HL-60 (cell line): ENCODE measurements around the gene SCRG1.

ENCODE experiments used
- DNase-seq, 2 experiments: peaks; one replicate each; pipeline ENCODE4 v3.0.0-alpha.2; 2010 to 2020; ENCODE audit warnings: low read depth in 1 of 2, low spot score in 1 of 2
- H3K27ac ChIP-seq: fragments of 250-450 bp; sonication (Bioruptor Pico); replicated peaks from 2 replicates; pipeline ENCODE4 v1.5.1; 2020; ENCODE audit warnings: mild to moderate bottlenecking, moderate library complexity
- H3K27me3 ChIP-seq: fragments of 250-450 bp; sonication (Bioruptor Pico); 2 replicates; pipeline ENCODE4 v1.5.1; 2021; ENCODE audit warnings: mild to moderate bottlenecking, moderate library complexity; ENCODE audit not compliant: insufficient read depth, poor library complexity, severe bottlenecking
- H3K4me3 ChIP-seq: replicated peaks from 2 replicates; pipeline ENCODE4 v1.5.1; 2011; ENCODE audit warnings: mild to moderate bottlenecking, control low read depth, low read length; ENCODE audit not compliant: insufficient read depth
- GABPA ChIP-seq: IDR thresholded peaks from 2 replicates; pipeline ENCODE4 v1.6.1; 2012; ENCODE audit warnings: low read depth
- POLR2AphosphoS5 ChIP-seq: IDR thresholded peaks from 2 replicates; pipeline ENCODE4 v1.6.1; 2012; ENCODE audit warnings: low read depth
- SPI1 ChIP-seq: IDR thresholded peaks from 2 replicates; pipeline ENCODE4 v1.6.1; 2012; ENCODE audit warnings: low read depth, mild to moderate bottlenecking, borderline replicate concordance
- TF ChIP-seq, protein P1 (sequence below): IDR thresholded peaks from one replicate; pipeline ENCODE4 v1.5.1; 2011; ENCODE audit warnings: low read length, control low read depth, inconsistent platforms; ENCODE audit not compliant: insufficient read depth
- TF ChIP-seq, protein P2 (sequence below): IDR thresholded peaks from 2 replicates; pipeline ENCODE4 v1.6.1; 2012; ENCODE audit warnings: low read depth; ENCODE audit not compliant: insufficient replicate concordance

The SCRG1 gene

DNA sequence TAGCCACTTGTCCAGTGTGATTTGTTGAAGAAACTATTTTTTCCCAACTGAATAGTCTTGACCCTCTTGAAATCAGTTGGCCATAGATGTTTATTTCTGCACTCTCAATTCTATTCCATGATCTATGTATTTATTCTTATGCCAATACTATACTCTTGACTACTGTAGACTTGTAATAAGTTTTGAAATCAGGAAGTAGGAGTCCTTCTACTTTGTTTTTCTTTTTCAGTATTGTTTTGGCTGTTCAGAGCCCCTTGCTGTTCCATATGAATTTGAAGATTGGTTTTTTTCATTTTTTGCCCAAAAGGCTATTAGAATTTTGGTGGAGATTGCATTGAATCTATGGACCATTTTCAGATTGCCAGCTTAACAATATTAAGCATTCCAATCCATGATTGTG, 17.9 kb downstream of the SCRG1 start:
- DNase-seq: no peak
- Histone ChIP-seq H3K27ac (no peak overlapping the region), H3K4me3 (no peak overlapping the region), H3K27me3 (no peaks in the 10 kb centered on the region)
- TF ChIP-seq, protein P1, sequence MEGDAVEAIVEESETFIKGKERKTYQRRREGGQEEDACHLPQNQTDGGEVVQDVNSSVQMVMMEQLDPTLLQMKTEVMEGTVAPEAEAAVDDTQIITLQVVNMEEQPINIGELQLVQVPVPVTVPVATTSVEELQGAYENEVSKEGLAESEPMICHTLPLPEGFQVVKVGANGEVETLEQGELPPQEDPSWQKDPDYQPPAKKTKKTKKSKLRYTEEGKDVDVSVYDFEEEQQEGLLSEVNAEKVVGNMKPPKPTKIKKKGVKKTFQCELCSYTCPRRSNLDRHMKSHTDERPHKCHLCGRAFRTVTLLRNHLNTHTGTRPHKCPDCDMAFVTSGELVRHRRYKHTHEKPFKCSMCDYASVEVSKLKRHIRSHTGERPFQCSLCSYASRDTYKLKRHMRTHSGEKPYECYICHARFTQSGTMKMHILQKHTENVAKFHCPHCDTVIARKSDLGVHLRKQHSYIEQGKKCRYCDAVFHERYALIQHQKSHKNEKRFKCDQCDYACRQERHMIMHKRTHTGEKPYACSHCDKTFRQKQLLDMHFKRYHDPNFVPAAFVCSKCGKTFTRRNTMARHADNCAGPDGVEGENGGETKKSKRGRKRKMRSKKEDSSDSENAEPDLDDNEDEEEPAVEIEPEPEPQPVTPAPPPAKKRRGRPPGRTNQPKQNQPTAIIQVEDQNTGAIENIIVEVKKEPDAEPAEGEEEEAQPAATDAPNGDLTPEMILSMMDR: no peak
- TF ChIP-seq GABPA: no peak
- TF ChIP-seq, protein P2, sequence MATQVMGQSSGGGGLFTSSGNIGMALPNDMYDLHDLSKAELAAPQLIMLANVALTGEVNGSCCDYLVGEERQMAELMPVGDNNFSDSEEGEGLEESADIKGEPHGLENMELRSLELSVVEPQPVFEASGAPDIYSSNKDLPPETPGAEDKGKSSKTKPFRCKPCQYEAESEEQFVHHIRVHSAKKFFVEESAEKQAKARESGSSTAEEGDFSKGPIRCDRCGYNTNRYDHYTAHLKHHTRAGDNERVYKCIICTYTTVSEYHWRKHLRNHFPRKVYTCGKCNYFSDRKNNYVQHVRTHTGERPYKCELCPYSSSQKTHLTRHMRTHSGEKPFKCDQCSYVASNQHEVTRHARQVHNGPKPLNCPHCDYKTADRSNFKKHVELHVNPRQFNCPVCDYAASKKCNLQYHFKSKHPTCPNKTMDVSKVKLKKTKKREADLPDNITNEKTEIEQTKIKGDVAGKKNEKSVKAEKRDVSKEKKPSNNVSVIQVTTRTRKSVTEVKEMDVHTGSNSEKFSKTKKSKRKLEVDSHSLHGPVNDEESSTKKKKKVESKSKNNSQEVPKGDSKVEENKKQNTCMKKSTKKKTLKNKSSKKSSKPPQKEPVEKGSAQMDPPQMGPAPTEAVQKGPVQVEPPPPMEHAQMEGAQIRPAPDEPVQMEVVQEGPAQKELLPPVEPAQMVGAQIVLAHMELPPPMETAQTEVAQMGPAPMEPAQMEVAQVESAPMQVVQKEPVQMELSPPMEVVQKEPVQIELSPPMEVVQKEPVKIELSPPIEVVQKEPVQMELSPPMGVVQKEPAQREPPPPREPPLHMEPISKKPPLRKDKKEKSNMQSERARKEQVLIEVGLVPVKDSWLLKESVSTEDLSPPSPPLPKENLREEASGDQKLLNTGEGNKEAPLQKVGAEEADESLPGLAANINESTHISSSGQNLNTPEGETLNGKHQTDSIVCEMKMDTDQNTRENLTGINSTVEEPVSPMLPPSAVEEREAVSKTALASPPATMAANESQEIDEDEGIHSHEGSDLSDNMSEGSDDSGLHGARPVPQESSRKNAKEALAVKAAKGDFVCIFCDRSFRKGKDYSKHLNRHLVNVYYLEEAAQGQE: no peak
- TF ChIP-seq POLR2AphosphoS5: no peak
- no peak for TF ChIP-seq SPI1

DNA sequence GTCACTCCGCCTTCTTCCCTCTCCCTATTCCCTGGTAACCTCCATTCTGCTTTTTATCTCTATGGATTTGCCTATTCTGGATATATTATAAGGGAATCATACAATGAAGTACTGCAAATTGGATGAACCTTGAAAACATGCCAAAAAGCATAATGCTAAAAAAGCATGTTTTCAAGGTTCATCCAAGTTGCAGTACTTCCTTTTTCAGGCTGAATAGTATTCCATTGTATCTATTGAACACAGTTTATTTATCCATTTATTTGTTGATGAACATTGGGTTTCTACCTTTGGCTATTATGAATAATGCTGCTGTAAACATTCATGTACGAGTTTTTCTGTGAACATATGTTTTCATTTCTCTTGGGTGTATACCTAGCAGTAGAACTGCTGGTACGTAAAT, 19.0 kb downstream of the SCRG1 start:
- H3K4me3 ChIP-seq: no peak overlapping the region
- TF ChIP-seq, protein P1: no peak
- TF ChIP-seq GABPA: no peak
- no peak for TF ChIP-seq SPI1
- TF ChIP-seq POLR2AphosphoS5: no peak
- TF ChIP-seq, protein P2: no peak
- no peak for DNase-seq
- H3K27ac ChIP-seq: no peak overlapping the region
- no peaks in the 10 kb centered on the region for H3K27me3 ChIP-seq

DNA sequence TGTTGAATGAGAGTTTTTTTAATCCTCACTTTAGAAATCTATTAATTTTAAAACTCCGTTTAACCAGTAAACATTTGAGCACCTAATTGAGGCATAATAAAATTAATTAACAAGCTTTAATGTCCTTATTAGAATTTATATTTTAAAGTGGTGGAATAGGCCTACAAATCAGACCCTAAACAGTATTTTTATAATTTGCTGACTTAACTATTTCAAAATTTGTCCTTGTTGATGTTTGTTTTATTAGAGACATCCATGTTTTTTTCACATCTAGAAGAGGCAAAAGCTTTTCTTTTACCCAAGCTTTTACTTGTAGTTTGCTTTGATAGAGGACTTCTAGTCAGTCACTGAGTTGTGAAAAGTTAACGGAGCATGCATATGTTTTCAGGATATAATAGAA, 24.3 kb downstream of the SCRG1 start:
- no peaks in the 10 kb centered on the region for H3K27me3 ChIP-seq
- no peak for DNase-seq
- H3K27ac ChIP-seq: no peak overlapping the region
- H3K4me3 ChIP-seq: no peak overlapping the region
- TF ChIP-seq POLR2AphosphoS5: no peak
- TF ChIP-seq, protein P2: no peak
- TF ChIP-seq GABPA: no peak
- TF ChIP-seq, protein P1: no peak
- no peak for TF ChIP-seq SPI1
